ENCODE data around the gene KLK4.

DNA sequence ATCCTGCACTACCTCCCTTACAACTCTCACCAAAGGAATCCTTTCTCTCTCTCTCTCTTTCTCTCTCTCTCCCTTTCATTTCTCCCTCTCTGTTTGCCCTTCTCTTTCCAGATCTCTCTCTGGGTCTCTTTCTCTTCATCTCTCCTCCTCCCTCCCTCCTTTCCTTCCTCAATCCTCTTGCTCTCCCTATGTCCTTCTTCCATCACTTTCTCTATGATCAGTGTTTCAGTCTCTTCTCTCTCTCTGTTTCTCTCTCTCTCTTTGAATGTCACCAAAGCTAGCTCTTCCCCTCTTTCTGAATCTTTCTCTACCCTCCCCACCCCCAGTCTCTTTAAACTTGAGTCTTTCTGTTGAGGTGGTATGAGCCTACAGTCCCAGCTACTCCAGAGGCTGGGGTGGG is 19.8 kb upstream of the KLK4 start:
- no peak for TF ChIP-seq EP300 (IDR thresholded peaks at IDR 0.05)
- no peak for TF ChIP-seq POLR2A (IDR thresholded peaks at IDR 0.05)
